GM20000 (cell line): ENCODE data around the gene FYTTD1.

Experiments used
- DNase-seq: peaks from one replicate; pipeline ENCODE4 v3.0.0; 2012; ENCODE audit warnings: low spot score
- TF ChIP-seq, protein P1 (sequence below): IDR thresholded peaks from 2 replicates; pipeline ENCODE4 v1.5.1; 2012; ENCODE audit warnings: mild to moderate bottlenecking, control low read depth; ENCODE audit errors: extremely low read depth, missing control alignments

FYTTD1 gene

DNA sequence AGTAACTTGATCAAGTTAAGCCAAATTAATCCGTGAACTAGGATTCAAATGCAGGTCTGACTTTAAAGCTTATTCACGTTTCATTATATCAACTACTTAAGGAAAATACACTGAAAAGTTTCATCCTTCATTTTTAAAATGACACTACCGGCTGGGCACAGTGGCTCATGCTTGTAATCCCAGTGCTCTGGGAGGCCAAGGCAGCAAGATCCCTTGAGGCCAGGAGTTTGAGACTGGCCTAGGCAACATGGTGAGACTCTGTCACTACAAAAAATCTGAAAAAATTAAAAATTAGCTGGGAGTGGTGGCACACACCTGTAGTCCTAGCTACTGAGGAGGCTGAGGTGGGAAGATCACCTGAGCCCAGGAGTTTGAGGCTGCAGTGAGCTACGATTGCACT is 16.6 kb upstream of the FYTTD1 start:
- DNase-seq = no peak
- TF ChIP-seq, protein P1, sequence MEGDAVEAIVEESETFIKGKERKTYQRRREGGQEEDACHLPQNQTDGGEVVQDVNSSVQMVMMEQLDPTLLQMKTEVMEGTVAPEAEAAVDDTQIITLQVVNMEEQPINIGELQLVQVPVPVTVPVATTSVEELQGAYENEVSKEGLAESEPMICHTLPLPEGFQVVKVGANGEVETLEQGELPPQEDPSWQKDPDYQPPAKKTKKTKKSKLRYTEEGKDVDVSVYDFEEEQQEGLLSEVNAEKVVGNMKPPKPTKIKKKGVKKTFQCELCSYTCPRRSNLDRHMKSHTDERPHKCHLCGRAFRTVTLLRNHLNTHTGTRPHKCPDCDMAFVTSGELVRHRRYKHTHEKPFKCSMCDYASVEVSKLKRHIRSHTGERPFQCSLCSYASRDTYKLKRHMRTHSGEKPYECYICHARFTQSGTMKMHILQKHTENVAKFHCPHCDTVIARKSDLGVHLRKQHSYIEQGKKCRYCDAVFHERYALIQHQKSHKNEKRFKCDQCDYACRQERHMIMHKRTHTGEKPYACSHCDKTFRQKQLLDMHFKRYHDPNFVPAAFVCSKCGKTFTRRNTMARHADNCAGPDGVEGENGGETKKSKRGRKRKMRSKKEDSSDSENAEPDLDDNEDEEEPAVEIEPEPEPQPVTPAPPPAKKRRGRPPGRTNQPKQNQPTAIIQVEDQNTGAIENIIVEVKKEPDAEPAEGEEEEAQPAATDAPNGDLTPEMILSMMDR = no peak

DNA sequence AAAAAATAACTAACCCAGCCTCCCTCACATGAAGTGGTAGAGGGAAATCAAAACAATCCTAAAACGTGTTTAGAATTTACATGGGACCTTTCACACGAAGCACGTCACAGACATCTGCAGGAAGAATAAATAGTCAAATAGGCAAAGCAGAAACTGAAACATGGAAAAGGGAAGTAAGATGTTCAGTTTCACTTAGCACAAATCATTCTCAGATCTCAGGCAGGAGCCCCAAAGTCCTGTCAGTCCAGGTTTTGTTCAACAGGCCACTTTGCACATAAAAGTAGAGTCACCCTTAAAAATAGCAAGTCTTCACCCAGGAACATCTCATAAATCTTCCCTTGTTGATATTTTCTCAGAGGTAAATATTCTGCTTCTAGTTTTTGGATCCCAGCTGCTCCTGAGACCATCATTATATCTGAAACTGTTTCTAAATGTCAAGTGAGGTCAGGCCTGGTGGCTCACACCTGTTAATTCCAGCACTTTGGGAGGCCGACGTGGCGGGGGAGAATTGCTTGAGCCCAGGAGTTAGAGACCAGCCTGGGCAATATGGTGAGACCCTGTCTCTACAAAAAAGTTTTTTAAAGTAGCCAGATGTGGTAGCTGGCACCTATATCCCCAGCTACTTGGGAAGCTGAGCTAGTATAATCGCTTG is 14.9 kb upstream of the FYTTD1 start:
- TF ChIP-seq, protein P1 = no peak
- DNase-seq = peak; percentile 88

DNA sequence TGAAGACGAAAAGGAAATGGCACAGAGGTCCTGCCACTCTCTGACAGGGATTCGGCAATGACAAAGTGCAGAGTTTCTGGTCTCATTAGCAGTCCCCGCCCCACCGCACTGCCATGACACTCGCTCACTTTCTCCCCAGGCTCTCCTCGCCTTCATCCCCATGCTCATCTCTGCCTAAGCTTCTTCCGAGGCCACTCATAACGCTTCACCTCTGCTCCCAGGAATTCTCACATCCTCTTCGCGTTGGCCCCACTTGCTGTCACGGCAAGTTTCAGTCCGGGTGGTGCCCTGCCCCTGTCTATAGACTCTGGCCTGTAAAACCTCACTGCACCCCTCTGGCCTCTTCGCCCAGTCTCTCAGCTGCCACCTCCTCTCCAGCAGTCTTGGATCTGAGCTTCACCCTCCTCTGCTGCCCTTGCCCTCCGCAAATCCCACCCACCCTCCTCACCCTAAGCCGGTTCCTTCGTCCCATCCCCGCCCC is 13.6 kb upstream of the FYTTD1 start:
- DNase-seq = peak; percentile 78
- TF ChIP-seq, protein P1 = no peak

DNA sequence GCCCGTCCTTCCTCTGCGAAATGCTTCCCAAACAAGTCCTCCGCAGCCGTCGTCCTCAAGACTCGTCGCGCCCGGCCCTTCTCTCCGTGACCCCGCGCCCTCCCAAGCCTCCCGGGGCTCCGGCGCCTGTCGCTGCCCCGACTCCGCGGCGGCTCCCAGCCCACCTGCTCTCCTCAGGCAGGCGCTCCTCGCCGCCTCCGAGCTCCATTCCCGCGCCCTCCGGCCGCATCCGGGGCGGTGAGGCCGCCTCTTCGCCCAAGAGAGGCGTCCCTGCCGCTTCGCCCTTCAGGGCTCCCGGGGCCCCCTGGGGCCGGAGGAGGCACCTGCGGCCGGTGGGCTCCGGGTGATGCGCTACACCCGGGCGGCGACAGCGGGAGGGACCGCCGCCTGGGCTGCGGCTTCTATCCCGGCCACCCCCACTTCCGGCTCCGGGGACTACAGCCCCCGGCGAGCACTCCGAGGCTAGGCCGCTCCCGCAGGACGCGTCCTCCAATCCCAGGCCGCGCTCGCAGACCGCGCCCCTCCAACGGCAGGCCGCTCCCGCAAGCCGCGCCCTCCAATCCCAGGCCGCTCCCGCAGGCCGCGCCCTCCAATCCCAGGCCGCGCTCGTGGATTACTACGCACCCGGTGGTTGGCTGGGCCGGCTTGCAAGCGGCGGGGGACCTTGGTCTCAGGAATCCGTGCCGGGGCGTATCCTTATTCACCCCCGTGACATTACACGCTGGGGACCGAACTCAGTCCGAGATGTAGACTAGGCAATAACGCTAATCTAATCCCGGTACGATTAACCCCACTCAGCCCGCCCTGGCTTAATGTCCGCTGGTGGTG is 13.0 kb upstream of the FYTTD1 start, which contains the start of gene RUBCN:
Gene RUBCN (minus strand): TSS at position 414 of the 828 bp plus-strand sequence. CDS start 185 bp downstream, at position 229.
- peak; percentile 96 for DNase-seq
- TF ChIP-seq, protein P1 = no peak

DNA sequence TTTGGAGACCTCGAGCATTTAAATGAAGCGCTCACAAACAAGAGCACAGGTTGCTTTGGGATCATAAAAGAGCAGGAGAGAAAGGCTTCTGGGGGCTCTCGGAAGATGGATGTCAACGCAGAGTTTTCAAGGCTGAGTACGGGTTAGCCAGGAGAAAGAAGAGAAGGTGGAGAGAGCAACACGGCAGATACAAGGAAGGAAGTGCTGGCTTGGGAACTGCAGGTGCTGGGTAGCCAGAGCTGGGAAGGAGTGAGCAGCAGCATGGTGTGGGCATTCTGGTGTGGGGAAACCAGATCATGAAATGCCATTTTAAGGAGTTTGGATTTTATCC is 12.4 kb upstream of the FYTTD1 start:
- TF ChIP-seq, protein P1 = no peak

DNA sequence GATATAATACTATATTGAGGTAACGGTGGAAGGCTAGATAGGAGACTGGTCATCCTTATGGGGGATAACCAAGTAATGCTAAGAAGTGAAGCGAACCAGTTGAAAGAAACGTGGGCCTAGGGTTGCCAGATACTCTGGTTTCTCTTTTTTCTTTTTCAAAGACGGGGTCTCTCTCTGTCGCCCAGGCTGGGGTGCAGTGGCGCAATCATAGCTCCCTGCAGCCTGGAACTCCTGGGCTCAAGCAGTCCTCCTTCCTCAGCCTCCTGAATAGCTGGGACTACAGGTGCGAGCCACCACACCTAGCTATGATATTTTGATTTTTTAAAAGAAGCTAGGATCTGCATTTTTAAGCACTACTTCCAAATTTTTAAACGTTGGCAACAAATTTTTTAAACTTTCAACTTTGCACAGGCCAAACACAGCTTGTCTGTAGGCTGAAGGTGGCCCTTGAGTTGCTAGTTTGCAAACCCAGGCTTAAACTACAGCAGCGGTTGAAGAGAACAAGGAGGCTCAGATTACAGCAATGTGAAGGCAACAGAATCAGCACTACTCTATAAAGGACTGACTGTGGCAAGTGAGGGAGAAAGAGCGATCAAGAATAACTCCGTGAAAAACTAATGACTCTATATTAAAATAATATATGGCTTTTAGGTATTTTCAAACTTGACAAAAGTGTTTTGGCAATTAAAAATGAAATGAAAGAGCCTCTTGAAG is 11.8 kb upstream of the FYTTD1 start:
- TF ChIP-seq, protein P1 = no peak
- no peak for DNase-seq

More for the DNA sequence above, 12.4 kb upstream of the FYTTD1 start:
- no peak for DNase-seq
